GM12891 (cell line): ENCODE measurements around the gene CPSF4L.

Experiments
- DNase-seq: peaks from one replicate; pipeline ENCODE4 v3.0.0; 2011; ENCODE audit warnings: low spot score; ENCODE audit not compliant: insufficient read length
- FAIRE-seq: peaks from 2 replicates; lab custom pipeline; 2011; peaks lifted over from hg19 to GRCh38; lab: Jason Lieb, UNC
- PAX5 ChIP-seq: IDR thresholded peaks from 2 replicates; pipeline ENCODE4 v1.6.1; 2011; ENCODE audit warnings: low read length, moderate library complexity, mild to moderate bottlenecking; ENCODE audit not compliant: insufficient read depth, severe bottlenecking
- POLR2A ChIP-seq: IDR thresholded peaks from 2 replicates; pipeline ENCODE4 v1.6.1; 2011; ENCODE audit warnings: low read depth, low read length, control low read depth
- POLR2AphosphoS5 ChIP-seq: IDR thresholded peaks from 2 replicates; pipeline ENCODE4 v1.6.1; 2011; ENCODE audit warnings: low read depth, low read length, control low read depth
- POU2F2 ChIP-seq: IDR thresholded peaks from 2 replicates; pipeline ENCODE4 v1.6.1; 2011; ENCODE audit warnings: low read depth, mild to moderate bottlenecking, control low read depth, low read length, moderate library complexity
- SPI1 ChIP-seq: IDR thresholded peaks from 2 replicates; pipeline ENCODE4 v1.6.1; 2011; ENCODE audit warnings: low read depth, low read length, control low read depth
- TAF1 ChIP-seq: IDR thresholded peaks from 2 replicates; pipeline ENCODE4 v1.6.1; 2011; ENCODE audit warnings: low read depth, low read length, control low read depth

The CPSF4L gene

GRCh38 chr17:73302189-73302588 lies 40.5 kb upstream of the CPSF4L start:
- FAIRE-seq, result no peak
- no peak for DNase-seq
- TF ChIP-seq POU2F2, result no peak
- TF ChIP-seq SPI1, result no peak
- no peak for TF ChIP-seq PAX5
- no peak for TF ChIP-seq POLR2A
- no peak for TF ChIP-seq TAF1
- no peak for TF ChIP-seq POLR2AphosphoS5

- TF ChIP-seq POLR2A (no peak), POLR2AphosphoS5 (no peak), SPI1 (no peak), POU2F2 (no peak), PAX5 (no peak), TAF1 (no peak)
- DNase-seq, result no peak
- no peak for FAIRE-seq
Measured at GRCh38 chr17:73301369-73301768, 39.7 kb upstream of the CPSF4L start.

GRCh38 chr17:73300392-73300791 lies 38.7 kb upstream of the CPSF4L start:
- FAIRE-seq, result no peak

GRCh38 chr17:73297934-73298861 lies 36.5 kb upstream of the CPSF4L start:
- FAIRE-seq, result no peak

More at GRCh38 chr17:73300392-73300791, 38.7 kb upstream of the CPSF4L start:
- no peak for TF ChIP-seq SPI1
- TF ChIP-seq POLR2AphosphoS5, result no peak
- TF ChIP-seq PAX5, result no peak
- TF ChIP-seq TAF1, result no peak
- no peak for TF ChIP-seq POLR2A
- no peak for TF ChIP-seq POU2F2
- DNase-seq, result no peak

GRCh38 chr17:73293480-73293911 lies 31.8 kb upstream of the CPSF4L start:
- no peak for FAIRE-seq
- DNase-seq, result no peak
- TF ChIP-seq POU2F2 (no peak), SPI1 (no peak), PAX5 (no peak), POLR2A (no peak)

More at GRCh38 chr17:73297934-73298861, 36.5 kb upstream of the CPSF4L start:
- TF ChIP-seq SPI1, result no peak
- no peak for TF ChIP-seq POLR2AphosphoS5
- no peak for TF ChIP-seq POLR2A
- no peak for TF ChIP-seq POU2F2
- TF ChIP-seq TAF1, result no peak
- no peak for TF ChIP-seq PAX5
- no peak for DNase-seq

GRCh38 chr17:73293031-73293430 lies 31.4 kb upstream of the CPSF4L start:
- FAIRE-seq, result no peak
- TF ChIP-seq POU2F2 (no peak), POLR2A (no peak), SPI1 (no peak), POLR2AphosphoS5 (no peak), TAF1 (no peak), PAX5 (no peak)
- no peak for DNase-seq

GRCh38 chr17:73292031-73292531 lies 30.4 kb upstream of the CPSF4L start:
- no peak for TF ChIP-seq POU2F2
- TF ChIP-seq PAX5, result no peak
- no peak for TF ChIP-seq SPI1
- FAIRE-seq, result no peak

GRCh38 chr17:73291260-73291801 lies 29.7 kb upstream of the CPSF4L start:
- DNase-seq, result peak; percentile 55
- peak; percentile 51 for FAIRE-seq
- no peak for TF ChIP-seq PAX5
- no peak for TF ChIP-seq POU2F2
- peak; percentile 55 for TF ChIP-seq SPI1

More at GRCh38 chr17:73292031-73292531, 30.4 kb upstream of the CPSF4L start:
- no peak for DNase-seq

GRCh38 chr17:73290399-73291259 lies 28.9 kb upstream of the CPSF4L start:
- FAIRE-seq (no peak), DNase-seq (no peak)
- TF ChIP-seq POLR2AphosphoS5 (no peak), POU2F2 (no peak), TAF1 (no peak), SPI1 (no peak), PAX5 (no peak), POLR2A (no peak)
